Tibial nerve (tissue), 4 donors: ENCODE data around the gene DOK7. TPM values are rescaled to one million over a fixed set of nuclear protein-coding genes. Genes with fewer than 3 reads are reported as not detected.

Experiments used
- DNase-seq, 2 donors: peaks; one replicate each; pipeline ENCODE4 v3.0.0-alpha.2; 2019; ENCODE audit warnings: low spot score in 2 of 2
- H3K27ac ChIP-seq, 4 donors: fragments of 200-600 bp; sonication (generic) in 3 of 4; one replicate each; pipeline ENCODE4 v1.5.1; 2017 to 2019; ENCODE audit warnings: mild to moderate bottlenecking in 1 of 4
- H3K27me3 ChIP-seq, 2 donors: fragments of 200-600 bp; sonication (generic) in 1 of 2; one replicate each; pipeline versions ENCODE4 v1.5.1 to v1.6.0; 2017 to 2019
- H3K36me3 ChIP-seq, 3 donors: fragments of 200-600 bp; sonication (generic); one replicate each; pipeline ENCODE4 v1.5.1; 2018 to 2019
- H3K4me1 ChIP-seq, 4 donors: fragments of 200-600 bp; sonication (generic) in 3 of 4; one replicate each; pipeline ENCODE4 v1.5.1; 2017 to 2019
- H3K4me3 ChIP-seq, 4 donors: fragments of 200-600 bp; sonication (generic) in 3 of 4; one replicate each; pipeline ENCODE4 v1.5.1; 2017 to 2019; ENCODE audit warnings: mild to moderate bottlenecking in 1 of 4, moderate library complexity in 1 of 4
- H3K9me3 ChIP-seq, 4 donors: fragments of 200-600 bp; sonication (generic) in 3 of 4; one replicate each; pipeline ENCODE4 v1.5.1; 2017 to 2019
- EP300 ChIP-seq, 2 donors: sonication (generic); formaldehyde crosslinking; IDR thresholded peaks; one replicate each; pipeline ENCODE4 v1.6.1; 2017; ENCODE audit warnings: antibody characterized with exemption in 2 of 2, mild to moderate bottlenecking in 1 of 2
- POLR2A ChIP-seq, 2 donors: fragments of 450-650 bp; IDR thresholded peaks; one replicate each; pipeline ENCODE4 v1.6.1; 2017; ENCODE audit warnings: antibody characterized with exemption in 2 of 2, mild to moderate bottlenecking in 2 of 2, moderate library complexity in 2 of 2
- WGBS, 2 donors: methylation state at CpG; one replicate each; pipeline ENCODE4 v1.1.5; 2018; 5-methylcytosine and 5-hydroxymethylcytosine counted together
- total RNA-seq, 4 donors: library from RNA; depleted of rRNA; stranded (reverse); fragments of >200 nt; gene quantifications; one replicate each; pipeline ENCODE4 v1.1.0, GENCODE V29; 2016
- TF ChIP-seq, protein P1 (sequence below), 5 experiments: fragments of 200-600 bp in 3 of 5; fragments of 450-650 bp in 2 of 5; sonication (generic) in 3 of 5; IDR thresholded peaks; one replicate each; pipeline ENCODE4 v1.5.1; 2016 to 2019; ENCODE audit warnings: antibody characterized with exemption in 5 of 5, mild to moderate bottlenecking in 3 of 5, moderate library complexity in 2 of 5

The DOK7 gene
- total RNA-seq, 4 donors from 2014 or later: 0.66 TPM; not detected in 3

DNA sequence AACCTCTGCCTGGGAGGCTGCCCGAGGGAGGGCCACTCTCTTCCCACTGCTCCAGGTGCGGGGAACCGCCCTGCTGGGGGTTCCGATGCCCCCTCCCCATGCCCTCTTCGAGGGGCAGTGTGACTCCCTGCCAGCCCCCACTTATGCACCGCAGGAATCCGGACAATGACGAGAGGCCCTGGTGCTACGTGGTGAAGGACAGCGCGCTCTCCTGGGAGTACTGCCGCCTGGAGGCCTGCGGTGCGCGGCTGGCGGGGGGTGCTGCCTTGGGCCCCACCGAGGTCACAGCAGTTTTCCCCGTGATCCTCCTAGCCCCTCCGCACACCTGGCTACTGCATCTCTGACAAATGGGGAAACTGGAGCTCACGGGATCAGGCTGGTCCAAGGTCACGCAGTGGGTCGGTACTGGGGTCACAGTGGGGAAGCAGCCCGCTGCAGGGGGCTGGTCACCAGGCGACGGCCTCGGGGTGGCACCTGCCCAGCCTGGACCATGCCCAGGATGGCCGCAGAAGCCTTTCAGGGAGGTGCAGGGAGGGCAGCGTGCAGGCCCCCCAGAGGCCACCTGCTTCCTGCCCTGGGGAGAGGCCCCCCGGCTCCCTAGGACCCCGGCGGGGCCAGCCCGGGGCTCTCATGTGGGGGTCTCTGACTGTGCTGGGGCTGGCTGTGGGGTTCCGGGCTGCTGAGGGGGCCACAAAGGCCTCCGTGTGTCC lies 17.8 kb upstream of the DOK7 start:
- H3K4me3 ChIP-seq: no peak overlapping the region
- no peak for DNase-seq
- H3K4me1 ChIP-seq: peaks cover 0 to 7% (median 2%) of the 10 kb centered on the region in 4 donors
- 90% methylated on average over 11 to 26 of the region's 34 CpGs for WGBS, 2 donors
- no peak overlapping the region for H3K27ac ChIP-seq
- no peaks in the 10 kb centered on the region for H3K27me3 ChIP-seq
- no peaks in the 10 kb centered on the region for H3K9me3 ChIP-seq
- H3K36me3 ChIP-seq: no peaks in the 10 kb centered on the region
- no peak for TF ChIP-seq EP300 (IDR thresholded peaks at IDR 0.05)
- no peak for TF ChIP-seq POLR2A (IDR thresholded peaks at IDR 0.05)
- TF ChIP-seq, protein P1, sequence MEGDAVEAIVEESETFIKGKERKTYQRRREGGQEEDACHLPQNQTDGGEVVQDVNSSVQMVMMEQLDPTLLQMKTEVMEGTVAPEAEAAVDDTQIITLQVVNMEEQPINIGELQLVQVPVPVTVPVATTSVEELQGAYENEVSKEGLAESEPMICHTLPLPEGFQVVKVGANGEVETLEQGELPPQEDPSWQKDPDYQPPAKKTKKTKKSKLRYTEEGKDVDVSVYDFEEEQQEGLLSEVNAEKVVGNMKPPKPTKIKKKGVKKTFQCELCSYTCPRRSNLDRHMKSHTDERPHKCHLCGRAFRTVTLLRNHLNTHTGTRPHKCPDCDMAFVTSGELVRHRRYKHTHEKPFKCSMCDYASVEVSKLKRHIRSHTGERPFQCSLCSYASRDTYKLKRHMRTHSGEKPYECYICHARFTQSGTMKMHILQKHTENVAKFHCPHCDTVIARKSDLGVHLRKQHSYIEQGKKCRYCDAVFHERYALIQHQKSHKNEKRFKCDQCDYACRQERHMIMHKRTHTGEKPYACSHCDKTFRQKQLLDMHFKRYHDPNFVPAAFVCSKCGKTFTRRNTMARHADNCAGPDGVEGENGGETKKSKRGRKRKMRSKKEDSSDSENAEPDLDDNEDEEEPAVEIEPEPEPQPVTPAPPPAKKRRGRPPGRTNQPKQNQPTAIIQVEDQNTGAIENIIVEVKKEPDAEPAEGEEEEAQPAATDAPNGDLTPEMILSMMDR (IDR thresholded peaks at IDR 0.05): no peak

DNA sequence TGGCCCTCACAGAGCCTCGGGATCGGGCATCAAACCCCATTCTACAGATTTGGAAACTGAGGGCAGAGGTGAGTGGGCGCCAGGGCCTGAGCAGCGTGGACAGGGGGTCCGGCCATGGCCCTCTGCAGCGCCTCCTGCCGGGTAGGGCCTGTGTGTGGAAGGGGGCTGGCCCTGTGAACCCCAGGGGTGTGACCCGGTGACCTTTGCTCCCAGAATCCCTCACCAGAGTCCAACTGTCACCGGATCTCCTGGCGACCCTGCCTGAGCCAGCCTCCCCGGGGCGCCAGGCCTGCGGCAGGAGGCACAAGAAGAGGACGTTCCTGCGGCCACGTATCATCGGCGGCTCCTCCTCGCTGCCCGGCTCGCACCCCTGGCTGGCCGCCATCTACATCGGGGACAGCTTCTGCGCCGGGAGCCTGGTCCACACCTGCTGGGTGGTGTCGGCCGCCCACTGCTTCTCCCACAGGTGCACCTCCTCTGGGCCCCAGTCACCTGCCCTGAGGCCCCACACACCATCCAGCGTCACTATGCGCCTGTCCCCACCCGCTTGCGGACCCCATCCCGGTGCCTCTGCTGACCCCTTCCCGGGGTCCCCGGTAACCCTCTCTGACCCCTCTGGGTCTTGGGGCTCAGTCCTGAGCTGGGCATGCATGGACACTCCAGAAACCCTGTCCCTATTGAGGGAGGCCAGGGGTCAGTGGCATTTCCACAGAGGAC lies 17.1 kb upstream of the DOK7 start:
- H3K27ac ChIP-seq: no peak overlapping the region
- 91 to 93% methylated on average over 27 to 33 of the region's 34 CpGs for WGBS, 2 donors
- H3K9me3 ChIP-seq: no peaks in the 10 kb centered on the region
- DNase-seq: no peak
- TF ChIP-seq, protein P1 (IDR thresholded peaks at IDR 0.05): no peak
- TF ChIP-seq EP300 (IDR thresholded peaks at IDR 0.05): no peak
- no peak for TF ChIP-seq POLR2A (IDR thresholded peaks at IDR 0.05)
- H3K36me3 ChIP-seq: no peaks in the 10 kb centered on the region
- H3K27me3 ChIP-seq: no peaks in the 10 kb centered on the region
- H3K4me3 ChIP-seq: no peak overlapping the region
- H3K4me1 ChIP-seq: peaks cover 0 to 7% (median 2%) of the 10 kb centered on the region in 4 donors

DNA sequence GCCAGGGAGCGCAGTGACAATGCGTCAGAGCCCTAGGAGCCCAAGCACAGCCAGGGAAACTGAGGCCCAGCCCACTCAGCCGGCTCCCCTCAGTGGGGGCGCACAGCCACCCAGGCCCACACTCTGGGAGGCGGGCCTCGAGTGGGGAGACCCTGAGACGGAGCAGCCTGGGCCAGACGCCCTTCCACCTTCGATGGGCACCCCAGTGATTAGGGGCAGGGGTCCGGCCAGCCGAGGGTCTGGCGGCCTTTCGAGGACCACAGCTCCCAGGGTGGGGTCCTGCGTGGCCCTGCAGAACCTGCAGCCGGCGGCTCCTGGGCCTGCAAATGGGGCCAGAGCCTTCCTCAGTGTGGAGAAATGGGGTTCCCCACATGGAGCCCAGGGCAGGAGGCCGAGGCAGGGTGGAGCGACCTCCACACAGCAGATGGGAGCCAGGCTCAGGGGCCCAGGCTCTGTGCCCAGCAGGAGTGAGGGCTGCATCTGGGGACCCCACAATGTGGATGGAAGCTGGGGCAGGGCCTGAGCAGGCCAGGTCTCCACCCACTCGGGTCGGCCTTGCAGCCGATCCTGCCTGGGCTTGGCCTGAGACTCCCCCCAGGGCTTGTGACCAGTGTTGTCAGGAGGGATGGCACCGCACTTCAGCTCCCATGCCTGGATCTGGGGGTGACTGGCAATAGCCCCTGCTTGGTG lies 16.3 kb upstream of the DOK7 start:
- Histone ChIP-seq H3K27me3 (no peaks in the 10 kb centered on the region), H3K9me3 (no peaks in the 10 kb centered on the region), H3K36me3 (no peaks in the 10 kb centered on the region), H3K4me3 (no peak overlapping the region), H3K4me1 (peaks cover 0 to 10% (median 2%) of the 10 kb centered on the region in 4 donors), H3K27ac (no peak overlapping the region)
- 93 to 97% methylated on average over 11 to 22 of the region's 22 CpGs for WGBS, 2 donors
- TF ChIP-seq, protein P1 (IDR thresholded peaks at IDR 0.05): no peak
- TF ChIP-seq EP300 (IDR thresholded peaks at IDR 0.05) (no peak), POLR2A (IDR thresholded peaks at IDR 0.05) (no peak)
- no peak for DNase-seq

- Histone ChIP-seq H3K27ac (no peak overlapping the region), H3K36me3 (no peaks in the 10 kb centered on the region), H3K9me3 (no peaks in the 10 kb centered on the region), H3K4me1 (peaks cover 0 to 11% (median 2%) of the 10 kb centered on the region in 4 donors), H3K4me3 (no peak overlapping the region), H3K27me3 (no peaks in the 10 kb centered on the region)
- WGBS, 2 donors: 90 to 91% methylated on average over 24 to 50 of the region's 53 CpGs
- TF ChIP-seq EP300 (IDR thresholded peaks at IDR 0.05): no peak
- TF ChIP-seq, protein P1 (IDR thresholded peaks at IDR 0.05): no peak
- TF ChIP-seq POLR2A (IDR thresholded peaks at IDR 0.05): no peak
- no peak for DNase-seq
Observed at GRCh38 chr4:3447431-3448395, 15.4 kb upstream of the DOK7 start.
